GM23338 (cell line): ENCODE data around the gene CEACAM18. TPM values are rescaled to one million over a fixed set of nuclear protein-coding genes. Genes with fewer than 3 reads are reported as not detected.
"Not testable (repeated sequence)": the region's sequence is repeated elsewhere in the genome, so short reads cannot be mapped to it uniquely, and the experiment has no call there.

ENCODE experiments used
- ATAC-seq: fragments of 200-7000 bp; cut with Tn5 transposase; 3 replicates; pipeline ENCODE4 v1.9.1; 2020
- DNase-seq: peaks from one replicate; pipeline ENCODE4 v3.0.0-alpha.2; 2015; ENCODE audit warnings: low spot score
- H2AFZ ChIP-seq: fragments of 200-600 bp; sonication (generic); 2 replicates; pipeline ENCODE4 v1.8.0; 2016; ENCODE audit warnings: antibody characterized with exemption, mild to moderate bottlenecking, moderate library complexity
- H3F3A ChIP-seq: fragments of 200-600 bp; sonication (generic); replicated peaks from 2 replicates; pipeline ENCODE4 v1.8.0; 2017; ENCODE audit warnings: antibody characterized with exemption, mixed run types, low read depth
- H3K27ac ChIP-seq: fragments of 200-600 bp; sonication (generic); 2 replicates; pipeline ENCODE4 v1.6.1; 2016; ENCODE audit warnings: low read depth
- H3K27me3 ChIP-seq: fragments of 200-600 bp; sonication (generic); 2 replicates; pipeline ENCODE4 v1.8.0; 2016; ENCODE audit warnings: mild to moderate bottlenecking, mixed run types, moderate library complexity; ENCODE audit not compliant: insufficient read depth
- H3K36me3 ChIP-seq: fragments of 200-600 bp; sonication (generic); 2 replicates; pipeline ENCODE4 v1.8.0; 2016; ENCODE audit warnings: mild to moderate bottlenecking; ENCODE audit not compliant: insufficient read depth
- H3K4me1 ChIP-seq: fragments of 200-600 bp; sonication (generic); 2 replicates; pipeline ENCODE4 v1.8.0; 2016; ENCODE audit warnings: mild to moderate bottlenecking, moderate library complexity; ENCODE audit not compliant: insufficient read depth
- H3K4me2 ChIP-seq: fragments of 200-600 bp; sonication (generic); 2 replicates; pipeline ENCODE4 v1.7.1; 2017; ENCODE audit warnings: mixed run types
- H3K4me3 ChIP-seq: fragments of 200-600 bp; sonication (generic); 2 replicates; pipeline ENCODE4 v1.6.1; 2016; ENCODE audit warnings: mixed run types
- H3K79me2 ChIP-seq: fragments of 200-600 bp; sonication (generic); replicated peaks from 2 replicates; pipeline ENCODE4 v1.8.0; 2017; ENCODE audit warnings: mild to moderate bottlenecking; ENCODE audit not compliant: insufficient read depth
- H3K9me2 ChIP-seq: fragments of 200-600 bp; sonication (generic); 2 replicates; pipeline ENCODE4 v1.8.0; 2017; ENCODE audit not compliant: insufficient read depth
- H4K20me1 ChIP-seq: fragments of 200-600 bp; sonication (generic); replicated peaks from 2 replicates; pipeline ENCODE4 v1.8.0; 2017; ENCODE audit warnings: mild to moderate bottlenecking; ENCODE audit not compliant: insufficient read depth
- H3K27ac Mint-ChIP-seq: 2 replicates; pipeline ENCODE4 v1.8.0; 2020; ENCODE audit warnings: inconsistent platforms, mild to moderate bottlenecking, moderate library complexity, mixed read lengths
- H3K27me3 Mint-ChIP-seq: 3 replicates; pipeline ENCODE4 v1.8.0; 2022; ENCODE audit warnings: low read depth, mild to moderate bottlenecking, moderate library complexity, mixed read lengths, inconsistent platforms; ENCODE audit not compliant: insufficient read depth, poor library complexity
- H3K36me3 Mint-ChIP-seq: 3 replicates; pipeline ENCODE4 v1.8.0; 2021; ENCODE audit warnings: low read depth, mild to moderate bottlenecking, inconsistent platforms, moderate library complexity, mixed read lengths
- H3K4me1 Mint-ChIP-seq: 3 replicates; pipeline ENCODE4 v1.8.0; 2020; ENCODE audit warnings: mild to moderate bottlenecking, inconsistent platforms, mixed read lengths
- H3K4me3 Mint-ChIP-seq: 3 replicates; pipeline ENCODE4 v1.8.0; 2021; ENCODE audit warnings: moderate library complexity, mild to moderate bottlenecking, inconsistent platforms, mixed read lengths
- H3K9me3 Mint-ChIP-seq: 3 replicates; pipeline ENCODE4 v1.8.0; 2020; ENCODE audit warnings: moderate library complexity, mild to moderate bottlenecking, inconsistent platforms, mixed read lengths
- CREB1 ChIP-seq: fragments of 250-450 bp; sonication (Bioruptor Pico); IDR thresholded peaks from 2 replicates; pipeline ENCODE4 v1.5.0; 2020; ENCODE audit warnings: low read depth, mild to moderate bottlenecking, moderate library complexity
- ETS1 ChIP-seq: IDR thresholded peaks from 2 replicates; pipeline ENCODE4 v1.6.1; 2016; ENCODE audit warnings: antibody characterized with exemption
- EZH2 ChIP-seq: fragments of 200-600 bp; sonication (generic); IDR thresholded peaks from one replicate; pipeline ENCODE4 v1.8.0; 2017; ENCODE audit warnings: antibody characterized with exemption, mild to moderate bottlenecking, low read depth; ENCODE audit not compliant: unreplicated experiment
- JUNB ChIP-seq: IDR thresholded peaks from one replicate; pipeline ENCODE4 v1.6.1; 2016; ENCODE audit warnings: antibody characterized with exemption; ENCODE audit not compliant: unreplicated experiment
- POLR2AphosphoS5 ChIP-seq: IDR thresholded peaks from 2 replicates; pipeline ENCODE4 v1.6.1; 2016; ENCODE audit warnings: antibody characterized with exemption, low read depth
- ZNF114 ChIP-seq: fragments of 250-450 bp; sonication (Bioruptor Pico); IDR thresholded peaks from 2 replicates; pipeline ENCODE4 v1.5.0; 2020; ENCODE audit warnings: mild to moderate bottlenecking, moderate library complexity
- ZNF331 ChIP-seq: fragments of 250-450 bp; sonication (Bioruptor Pico); IDR thresholded peaks from 2 replicates; pipeline ENCODE4 v1.5.0; 2020; ENCODE audit warnings: low read depth, mild to moderate bottlenecking, moderate library complexity
- polyA plus RNA-seq: library from polyadenylated mRNA; unstranded; fragments of >200 nt; fragmentation: Nextera tagmentation; extraction: Ambion mirVana; gene quantifications from 2 replicates; pipeline ENCODE4 v1.2.1, GENCODE V29; 2016
- total RNA-seq: library from RNA; depleted of rRNA; stranded (reverse); fragments of >200 nt; shearing (Covaris generic); gene quantifications from 2 replicates; pipeline ENCODE4 v1.2.3, GENCODE V29; 2014

Gene CEACAM18
- total and polyA plus RNA-seq, 2 experiments from 2014 or later = not detected

GRCh38 chr19:51440846-51441409 is 37.4 kb upstream of the CEACAM18 start (continued):
- TF ChIP-seq ETS1 (no peak), POLR2AphosphoS5 (no peak), CREB1 (no peak), ZNF114 (no peak), JUNB (no peak)

GRCh38 chr19:51441410-51442390 is 36.6 kb upstream of the CEACAM18 start:
- Mint-ChIP-seq H3K27me3 (peaks cover 8% of the 10 kb centered on the region), H3K9me3 (peaks cover 7% of the 10 kb centered on the region; the same call in 2 of the 3 replicates), H3K4me3 (no peak overlapping the region), H3K27ac (no peak overlapping the region), H3K4me1 (no peaks in the 10 kb centered on the region; the same call in 2 of the 3 replicates), H3K36me3 (peaks cover 3% of the 10 kb centered on the region; the same call in 1 of the 3 replicates)
- Histone ChIP-seq H3K27ac (no peak overlapping the region), H3K9me2 (no peaks in the 10 kb centered on the region), H3K27me3 (no peaks in the 10 kb centered on the region), H3K4me2 (no peak overlapping the region), H3K4me1 (no peaks in the 10 kb centered on the region; the same call in 1 of the 2 replicates), H3K36me3 (no peaks in the 10 kb centered on the region; the same call in 1 of the 2 replicates), H4K20me1 (no peaks in the 10 kb centered on the region), H3K79me2 (no peaks in the 10 kb centered on the region), H2AFZ (peak overlapping the region; percentile 76; the same call in 1 of the 2 replicates), H3K4me3 (no peak overlapping the region), H3F3A (no peaks in the 10 kb centered on the region)
- ATAC-seq (no peak), DNase-seq (no peak)
- TF ChIP-seq POLR2AphosphoS5 = no peak
- TF ChIP-seq ZNF114 = no peak
- TF ChIP-seq ZNF331 (CRISPR knock-in tag) = no peak
- no peak for TF ChIP-seq EZH2

DNA sequence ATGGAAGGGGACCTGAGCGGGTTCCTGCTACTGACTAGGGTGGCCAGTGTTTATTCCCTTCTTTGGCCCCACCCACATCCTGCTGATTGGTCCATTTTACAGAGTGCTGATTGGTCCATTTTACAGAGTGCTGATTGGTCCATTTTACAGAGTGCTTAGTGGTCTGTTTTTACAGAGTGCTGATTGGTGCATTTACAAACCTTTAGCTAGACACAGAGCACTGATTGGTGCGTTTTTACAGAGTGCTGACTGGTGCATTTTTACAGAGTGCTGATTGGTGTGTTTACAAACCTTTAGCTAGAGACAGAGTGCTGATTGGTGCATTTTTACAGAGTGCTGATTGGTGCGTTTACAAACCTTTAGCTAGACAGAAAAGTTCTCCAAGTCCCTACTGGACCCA is 30.8 kb upstream of the CEACAM18 start:
- not testable (repeated sequence) for H2AFZ ChIP-seq, H3K27ac Mint-ChIP-seq, DNase-seq, H3F3A ChIP-seq, H3K36me3 Mint-ChIP-seq, H3K27ac ChIP-seq, H3K4me3 ChIP-seq, H3K9me2 ChIP-seq, H3K4me2 ChIP-seq, ATAC-seq, H3K4me1 Mint-ChIP-seq, H3K36me3 ChIP-seq, H4K20me1 ChIP-seq, H3K79me2 ChIP-seq, H3K27me3 ChIP-seq, H3K27me3 Mint-ChIP-seq, H3K4me3 Mint-ChIP-seq, H3K4me1 ChIP-seq
- H3K9me3 Mint-ChIP-seq = peaks cover 57% of the 10 kb centered on the region
